Measurements from ENCODE around the gene ZFYVE19. TPM values are rescaled to one million over a fixed set of nuclear protein-coding genes. Genes with fewer than 3 reads are reported as not detected.

Gene ZFYVE19
- total and polyA plus RNA-seq, 2 of the 13 experiments (the other 11 are each of a cell fraction or from before 2014, with no cell fraction given) = 23.3 to 44.0 TPM

DNA sequence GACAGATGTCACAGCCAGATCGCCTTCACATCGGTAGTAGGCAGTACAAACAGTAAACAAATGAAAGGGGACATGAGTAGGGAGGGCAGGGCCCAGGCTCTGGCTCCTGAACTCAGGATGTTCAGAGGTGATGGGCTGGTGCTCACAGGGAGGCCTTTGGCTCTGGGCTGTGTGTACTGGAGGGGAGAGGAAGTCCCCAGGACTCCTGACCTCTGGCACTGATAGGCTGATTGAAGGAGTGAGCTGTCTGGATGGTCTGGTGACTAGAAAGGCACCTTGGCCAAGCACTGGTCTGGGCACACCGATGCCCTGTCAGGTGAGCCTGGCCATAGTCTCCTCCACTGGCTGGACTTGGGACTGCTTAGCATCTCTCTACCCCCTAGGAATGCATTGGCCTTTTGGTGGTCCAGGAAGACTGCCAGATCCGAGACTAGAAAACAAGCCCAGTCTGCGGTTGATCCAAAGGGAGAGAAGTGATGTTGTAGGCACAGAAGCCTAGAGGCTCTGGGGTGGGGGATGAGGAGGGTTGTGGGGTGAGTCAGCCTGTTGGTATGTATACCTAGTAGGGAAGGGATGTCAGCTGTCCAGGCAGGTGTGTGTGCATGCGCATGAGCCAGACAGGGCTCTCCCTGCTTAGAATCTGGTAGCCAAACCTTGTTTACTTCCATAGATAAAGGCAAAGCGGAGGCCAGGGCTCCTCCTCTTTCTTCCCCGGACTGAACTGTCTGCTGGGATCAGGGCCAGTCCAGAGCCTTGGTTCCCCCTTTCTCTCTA, 38.8 kb downstream of the ZFYVE19 start (continued):
- no peak for TF ChIP-seq DNMT3B (CRISPR knock-in tag; conservative IDR thresholded peaks at IDR 0.05)
- peak; percentile 88; the same call in 1 of the 2 replicates for TF ChIP-seq TFAP4 (IDR thresholded peaks at IDR 0.05; ENCODE audit: borderline replicate concordance, low read depth)
- TF ChIP-seq AGO2 (optimal IDR thresholded peaks at IDR 0.05; ENCODE audit: low read depth, low read length) = no peak
- no peak for TF ChIP-seq HOXA5 (CRISPR knock-in tag; IDR thresholded peaks at IDR 0.05)
- TF ChIP-seq TBL1XR1 (IDR thresholded peaks at IDR 0.05; ENCODE audit: borderline replicate concordance, low read length, partially characterized antibody) = no peak
- no peak for TF ChIP-seq RFXANK (CRISPR knock-in tag; IDR thresholded peaks at IDR 0.05)
- peak; percentile 36; the same call in 1 of the 2 replicates for TF ChIP-seq ZFX (CRISPR knock-in tag; IDR thresholded peaks at IDR 0.05; ENCODE audit: low read depth)
- TF ChIP-seq, protein P1, sequence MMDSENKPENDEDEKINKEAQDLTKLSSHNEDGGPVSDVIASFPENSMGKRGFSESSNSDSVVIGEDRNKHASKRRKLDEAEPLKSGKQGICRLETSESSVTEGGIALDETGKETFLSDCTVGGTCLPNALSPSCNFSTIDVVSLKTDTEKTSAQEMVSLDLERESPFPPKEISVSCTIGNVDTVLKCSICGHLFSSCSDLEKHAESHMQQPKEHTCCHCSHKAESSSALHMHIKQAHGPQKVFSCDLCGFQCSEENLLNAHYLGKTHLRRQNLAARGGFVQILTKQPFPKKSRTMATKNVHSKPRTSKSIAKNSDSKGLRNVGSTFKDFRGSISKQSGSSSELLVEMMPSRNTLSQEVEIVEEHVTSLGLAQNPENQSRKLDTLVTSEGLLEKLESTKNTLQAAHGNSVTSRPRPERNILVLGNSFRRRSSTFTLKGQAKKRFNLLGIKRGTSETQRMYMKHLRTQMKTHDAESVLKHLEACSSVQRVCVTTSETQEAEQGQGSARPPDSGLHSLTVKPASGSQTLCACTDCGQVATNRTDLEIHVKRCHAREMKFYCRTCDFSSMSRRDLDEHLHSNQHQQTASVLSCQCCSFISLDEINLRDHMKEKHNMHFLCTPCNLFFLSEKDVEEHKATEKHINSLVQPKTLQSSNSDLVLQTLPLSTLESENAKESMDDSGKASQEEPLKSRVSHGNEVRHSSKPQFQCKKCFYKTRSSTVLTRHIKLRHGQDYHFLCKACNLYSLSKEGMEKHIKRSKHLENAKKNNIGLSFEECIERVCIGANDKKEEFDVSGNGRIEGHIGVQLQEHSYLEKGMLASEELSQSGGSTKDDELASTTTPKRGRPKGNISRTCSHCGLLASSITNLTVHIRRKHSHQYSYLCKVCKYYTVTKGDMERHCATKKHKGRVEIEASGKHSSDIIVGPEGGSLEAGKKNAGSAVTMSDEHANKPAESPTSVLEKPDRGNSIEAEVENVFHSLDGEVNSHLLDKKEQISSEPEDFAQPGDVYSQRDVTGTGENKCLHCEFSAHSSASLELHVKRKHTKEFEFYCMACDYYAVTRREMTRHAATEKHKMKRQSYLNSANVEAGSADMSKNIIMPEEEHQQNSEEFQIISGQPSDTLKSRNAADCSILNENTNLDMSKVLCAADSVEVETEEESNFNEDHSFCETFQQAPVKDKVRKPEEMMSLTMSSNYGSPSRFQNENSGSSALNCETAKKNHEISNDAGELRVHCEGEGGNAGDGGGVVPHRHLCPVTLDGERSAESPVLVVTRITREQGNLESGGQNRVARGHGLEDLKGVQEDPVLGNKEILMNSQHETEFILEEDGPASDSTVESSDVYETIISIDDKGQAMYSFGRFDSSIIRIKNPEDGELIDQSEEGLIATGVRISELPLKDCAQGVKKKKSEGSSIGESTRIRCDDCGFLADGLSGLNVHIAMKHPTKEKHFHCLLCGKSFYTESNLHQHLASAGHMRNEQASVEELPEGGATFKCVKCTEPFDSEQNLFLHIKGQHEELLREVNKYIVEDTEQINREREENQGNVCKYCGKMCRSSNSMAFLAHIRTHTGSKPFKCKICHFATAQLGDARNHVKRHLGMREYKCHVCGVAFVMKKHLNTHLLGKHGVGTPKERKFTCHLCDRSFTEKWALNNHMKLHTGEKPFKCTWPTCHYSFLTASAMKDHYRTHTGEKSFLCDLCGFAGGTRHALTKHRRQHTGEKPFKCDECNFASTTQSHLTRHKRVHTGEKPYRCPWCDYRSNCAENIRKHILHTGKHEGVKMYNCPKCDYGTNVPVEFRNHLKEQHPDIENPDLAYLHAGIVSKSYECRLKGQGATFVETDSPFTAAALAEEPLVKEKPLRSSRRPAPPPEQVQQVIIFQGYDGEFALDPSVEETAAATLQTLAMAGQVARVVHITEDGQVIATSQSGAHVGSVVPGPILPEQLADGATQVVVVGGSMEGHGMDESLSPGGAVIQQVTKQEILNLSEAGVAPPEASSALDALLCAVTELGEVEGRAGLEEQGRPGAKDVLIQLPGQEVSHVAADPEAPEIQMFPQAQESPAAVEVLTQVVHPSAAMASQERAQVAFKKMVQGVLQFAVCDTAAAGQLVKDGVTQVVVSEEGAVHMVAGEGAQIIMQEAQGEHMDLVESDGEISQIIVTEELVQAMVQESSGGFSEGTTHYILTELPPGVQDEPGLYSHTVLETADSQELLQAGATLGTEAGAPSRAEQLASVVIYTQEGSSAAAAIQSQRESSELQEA (CRISPR knock-in tag; IDR thresholded peaks at IDR 0.05; ENCODE audit: not compliant biosample characterization) = no peak
- no peak for TF ChIP-seq SRSF9 (IDR thresholded peaks at IDR 0.05; ENCODE audit: borderline replicate concordance, insufficient read depth, low read depth, low read length, poor library complexity, severe bottlenecking)
- no peak for TF ChIP-seq PRPF4 (IDR thresholded peaks at IDR 0.05; ENCODE audit: low read depth, low read length, poor library complexity, severe bottlenecking)
- no peak for TF ChIP-seq ZNF264 (CRISPR knock-in tag; IDR thresholded peaks at IDR 0.05)
- no peak for TF ChIP-seq ZNF569 (CRISPR knock-in tag; IDR thresholded peaks at IDR 0.05; ENCODE audit: borderline replicate concordance)
- peak; percentile 96 for TF ChIP-seq FOSL2 (CRISPR knock-in tag; IDR thresholded peaks at IDR 0.05)
- no peak for TF ChIP-seq ZNF746 (CRISPR knock-in tag; IDR thresholded peaks at IDR 0.05)
- no peak for TF ChIP-seq ZNF136 (CRISPR knock-in tag; IDR thresholded peaks at IDR 0.05; ENCODE audit: low read depth)
- peak; percentile 68 for TF ChIP-seq JUN (CRISPR knock-in tag; IDR thresholded peaks at IDR 0.05)
- TF ChIP-seq, protein P2, sequence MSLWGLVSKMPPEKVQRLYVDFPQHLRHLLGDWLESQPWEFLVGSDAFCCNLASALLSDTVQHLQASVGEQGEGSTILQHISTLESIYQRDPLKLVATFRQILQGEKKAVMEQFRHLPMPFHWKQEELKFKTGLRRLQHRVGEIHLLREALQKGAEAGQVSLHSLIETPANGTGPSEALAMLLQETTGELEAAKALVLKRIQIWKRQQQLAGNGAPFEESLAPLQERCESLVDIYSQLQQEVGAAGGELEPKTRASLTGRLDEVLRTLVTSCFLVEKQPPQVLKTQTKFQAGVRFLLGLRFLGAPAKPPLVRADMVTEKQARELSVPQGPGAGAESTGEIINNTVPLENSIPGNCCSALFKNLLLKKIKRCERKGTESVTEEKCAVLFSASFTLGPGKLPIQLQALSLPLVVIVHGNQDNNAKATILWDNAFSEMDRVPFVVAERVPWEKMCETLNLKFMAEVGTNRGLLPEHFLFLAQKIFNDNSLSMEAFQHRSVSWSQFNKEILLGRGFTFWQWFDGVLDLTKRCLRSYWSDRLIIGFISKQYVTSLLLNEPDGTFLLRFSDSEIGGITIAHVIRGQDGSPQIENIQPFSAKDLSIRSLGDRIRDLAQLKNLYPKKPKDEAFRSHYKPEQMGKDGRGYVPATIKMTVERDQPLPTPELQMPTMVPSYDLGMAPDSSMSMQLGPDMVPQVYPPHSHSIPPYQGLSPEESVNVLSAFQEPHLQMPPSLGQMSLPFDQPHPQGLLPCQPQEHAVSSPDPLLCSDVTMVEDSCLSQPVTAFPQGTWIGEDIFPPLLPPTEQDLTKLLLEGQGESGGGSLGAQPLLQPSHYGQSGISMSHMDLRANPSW (CRISPR knock-in tag; IDR thresholded peaks at IDR 0.05; ENCODE audit: borderline replicate concordance) = no peak
- TF ChIP-seq IRF2 (CRISPR knock-in tag; IDR thresholded peaks at IDR 0.05) = no peak

Measured in HepG2 (cell line).